ENCODE data around the gene MCEMP1. TPM values are rescaled to one million over a fixed set of nuclear protein-coding genes. Genes with fewer than 3 reads are reported as not detected.
A peak's percentile ranks its signal among the peaks of the same experiment; 100 is the strongest.

MCEMP1 gene
- polyA plus RNA-seq, 2 of the 4 experiments (the other 2 are of a cell fraction), result 0.17 TPM; not detected in 1

DNA sequence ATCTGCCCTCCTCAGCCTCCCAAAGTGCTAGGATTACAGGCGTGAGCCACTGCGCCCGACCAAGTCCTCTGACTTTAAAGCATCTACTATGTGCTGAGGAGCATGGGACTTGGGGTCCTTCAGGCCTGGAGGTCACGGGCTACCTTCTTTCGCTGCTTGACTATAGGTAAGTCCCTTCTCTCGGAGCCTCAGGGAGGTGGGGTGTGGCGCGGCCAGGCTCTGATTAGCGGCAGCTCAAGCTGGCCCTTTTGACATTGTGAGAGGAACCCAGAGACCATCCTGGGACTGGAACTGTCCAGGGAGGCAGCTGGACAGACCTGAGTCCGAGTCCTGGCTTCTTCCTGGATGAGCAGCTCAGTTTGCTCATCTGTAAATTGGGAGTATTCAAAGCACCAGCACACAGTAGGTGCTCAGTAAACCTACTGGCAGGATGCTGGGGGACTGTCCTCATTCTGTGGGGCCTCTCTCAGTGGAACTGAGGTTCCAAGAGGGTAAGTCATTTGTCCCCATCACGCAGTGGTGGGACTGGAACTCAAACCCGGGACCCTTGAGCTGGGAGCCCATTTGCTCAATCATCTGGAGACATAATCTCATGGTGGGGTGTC is 24.3 kb downstream of the MCEMP1 start:
- H3K27ac ChIP-seq, result no peak overlapping the region
- DNase-seq (ENCODE audit: low read depth in 1 of 2, low spot score in 1 of 2) (no peak), FAIRE-seq (no peak), ATAC-seq (no peak)
- ChIA-PET CTCF (no interaction called here), POLR2A (no interaction called here)
- H3K4me2 ChIP-seq, result no peak overlapping the region
- no peaks in the 10 kb centered on the region for H3K9me3 ChIP-seq
- H3K4me1 ChIP-seq, result no peaks in the 10 kb centered on the region
- no peak overlapping the region for H3K4me3 ChIP-seq
- TF ChIP-seq, protein P1, sequence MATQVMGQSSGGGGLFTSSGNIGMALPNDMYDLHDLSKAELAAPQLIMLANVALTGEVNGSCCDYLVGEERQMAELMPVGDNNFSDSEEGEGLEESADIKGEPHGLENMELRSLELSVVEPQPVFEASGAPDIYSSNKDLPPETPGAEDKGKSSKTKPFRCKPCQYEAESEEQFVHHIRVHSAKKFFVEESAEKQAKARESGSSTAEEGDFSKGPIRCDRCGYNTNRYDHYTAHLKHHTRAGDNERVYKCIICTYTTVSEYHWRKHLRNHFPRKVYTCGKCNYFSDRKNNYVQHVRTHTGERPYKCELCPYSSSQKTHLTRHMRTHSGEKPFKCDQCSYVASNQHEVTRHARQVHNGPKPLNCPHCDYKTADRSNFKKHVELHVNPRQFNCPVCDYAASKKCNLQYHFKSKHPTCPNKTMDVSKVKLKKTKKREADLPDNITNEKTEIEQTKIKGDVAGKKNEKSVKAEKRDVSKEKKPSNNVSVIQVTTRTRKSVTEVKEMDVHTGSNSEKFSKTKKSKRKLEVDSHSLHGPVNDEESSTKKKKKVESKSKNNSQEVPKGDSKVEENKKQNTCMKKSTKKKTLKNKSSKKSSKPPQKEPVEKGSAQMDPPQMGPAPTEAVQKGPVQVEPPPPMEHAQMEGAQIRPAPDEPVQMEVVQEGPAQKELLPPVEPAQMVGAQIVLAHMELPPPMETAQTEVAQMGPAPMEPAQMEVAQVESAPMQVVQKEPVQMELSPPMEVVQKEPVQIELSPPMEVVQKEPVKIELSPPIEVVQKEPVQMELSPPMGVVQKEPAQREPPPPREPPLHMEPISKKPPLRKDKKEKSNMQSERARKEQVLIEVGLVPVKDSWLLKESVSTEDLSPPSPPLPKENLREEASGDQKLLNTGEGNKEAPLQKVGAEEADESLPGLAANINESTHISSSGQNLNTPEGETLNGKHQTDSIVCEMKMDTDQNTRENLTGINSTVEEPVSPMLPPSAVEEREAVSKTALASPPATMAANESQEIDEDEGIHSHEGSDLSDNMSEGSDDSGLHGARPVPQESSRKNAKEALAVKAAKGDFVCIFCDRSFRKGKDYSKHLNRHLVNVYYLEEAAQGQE (IDR thresholded peaks at IDR 0.05), result no peak
- TF ChIP-seq HMGXB4 (CRISPR knock-in tag; IDR thresholded peaks at IDR 0.05; ENCODE audit: borderline replicate concordance) (no peak), RAD21 (conservative IDR thresholded peaks at IDR 0.05 in 1 of 2, IDR thresholded peaks at IDR 0.05 in 1 of 2) (no peak), JUNB (IDR thresholded peaks at IDR 0.05) (no peak), SREBF2 (IDR thresholded peaks at IDR 0.05) (no peak), GATA3 (IDR thresholded peaks at IDR 0.05; ENCODE audit: borderline replicate concordance) (no peak), POLR2AphosphoS2 (conservative IDR thresholded peaks at IDR 0.05; ENCODE audit: low read length) (no peak), KDM1A (IDR thresholded peaks at IDR 0.05; ENCODE audit: low read depth) (no peak), ZFP36 (IDR thresholded peaks at IDR 0.05; ENCODE audit: borderline replicate concordance, partially characterized antibody) (no peak), NPAS2 (CRISPR knock-in tag; IDR thresholded peaks at IDR 0.05; ENCODE audit: borderline replicate concordance) (no peak), HOXA7 (CRISPR knock-in tag; IDR thresholded peaks at IDR 0.05) (no peak), NR3C1 (IDR thresholded peaks at IDR 0.05) (no peak)
- TF ChIP-seq, protein P2, sequence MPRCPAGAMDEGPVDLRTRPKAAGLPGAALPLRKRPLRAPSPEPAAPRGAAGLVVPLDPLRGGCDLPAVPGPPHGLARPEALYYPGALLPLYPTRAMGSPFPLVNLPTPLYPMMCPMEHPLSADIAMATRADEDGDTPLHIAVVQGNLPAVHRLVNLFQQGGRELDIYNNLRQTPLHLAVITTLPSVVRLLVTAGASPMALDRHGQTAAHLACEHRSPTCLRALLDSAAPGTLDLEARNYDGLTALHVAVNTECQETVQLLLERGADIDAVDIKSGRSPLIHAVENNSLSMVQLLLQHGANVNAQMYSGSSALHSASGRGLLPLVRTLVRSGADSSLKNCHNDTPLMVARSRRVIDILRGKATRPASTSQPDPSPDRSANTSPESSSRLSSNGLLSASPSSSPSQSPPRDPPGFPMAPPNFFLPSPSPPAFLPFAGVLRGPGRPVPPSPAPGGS (IDR thresholded peaks at IDR 0.05), result no peak
- WGBS (ENCODE audit: missing lambda C conversion rate), result 100% methylated on average over 1 of the region's 12 CpGs

DNA sequence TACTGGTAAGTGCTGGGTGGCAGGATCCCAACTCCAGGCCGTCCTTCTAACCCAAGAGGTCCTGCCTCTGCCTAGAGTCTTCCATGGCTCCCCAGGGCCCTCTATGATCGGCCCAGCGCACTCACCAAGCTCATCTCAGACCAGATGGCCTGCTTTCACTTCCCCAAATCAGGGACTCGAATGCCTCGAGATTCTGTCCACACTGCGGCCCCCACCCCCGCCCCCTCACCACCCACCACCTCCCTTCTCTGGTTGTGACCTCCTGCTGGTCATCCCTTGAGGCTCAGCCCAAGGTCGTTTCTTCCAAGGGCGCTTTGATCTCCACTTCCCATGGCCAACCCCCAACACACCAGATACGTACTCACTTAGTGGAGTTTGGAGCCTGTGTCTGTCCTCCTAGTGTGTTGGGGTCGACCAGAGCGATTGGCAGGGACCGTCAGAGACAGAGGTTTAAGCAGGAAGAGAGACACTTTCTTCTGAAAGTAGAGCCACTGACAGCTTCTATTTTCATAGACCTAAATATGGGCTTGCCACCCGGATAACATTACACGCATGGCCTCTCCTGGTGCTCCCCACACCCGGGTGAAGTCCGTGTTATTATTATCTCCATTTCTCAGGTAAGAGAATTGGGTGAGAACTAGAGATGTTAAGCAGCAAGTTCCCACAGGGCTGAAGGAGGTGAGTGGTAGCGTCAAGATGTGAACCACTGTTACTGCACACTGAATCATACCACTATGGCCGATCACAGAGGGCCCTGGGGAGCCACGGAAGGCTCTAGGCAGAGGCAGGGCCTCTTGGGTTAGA is 25.0 kb downstream of the MCEMP1 start, which contains the start of gene FCER2:
Gene FCER2, minus strand, starts transcription at position 478 of the 804 bp plus-strand sequence. CDS start 2,371 bp downstream, outside the sequence.
- POLR2A ChIA-PET, result no interaction called here
- no peak for FAIRE-seq

More for the DNA sequence above, 25.0 kb downstream of the MCEMP1 start, which contains the start of gene FCER2:
- CTCF ChIA-PET, result no interaction called here
- no peak within 1 kb of the TSS for H3K4me2 ChIP-seq
- 34% methylated on average over 17 of the region's 20 CpGs for WGBS (ENCODE audit: missing lambda C conversion rate)
- no peaks in the 10 kb centered on the region for H3K4me1 ChIP-seq
- no peak within 1 kb of the TSS for H3K27ac ChIP-seq
- H3K9me3 ChIP-seq, result no peaks in the 10 kb centered on the region
- no peak within 1 kb of the TSS for H3K4me3 ChIP-seq
- TF ChIP-seq TFCP2L1 (CRISPR knock-in tag; IDR thresholded peaks at IDR 0.05) (no peak), ZFP36 (IDR thresholded peaks at IDR 0.05; ENCODE audit: borderline replicate concordance, partially characterized antibody) (peak; percentile 27)
- ATAC-seq (no peak), DNase-seq (ENCODE audit: low read depth in 1 of 2, low spot score in 1 of 2) (no peak)
